HG02571 (cell line): ENCODE data around the gene WTIP.
"Not testable (repeated sequence)": the region's sequence is repeated elsewhere in the genome, so short reads cannot be mapped to it uniquely, and the experiment has no call there.

Source experiments
- ATAC-seq: cut with Tn5 transposase; IDR thresholded peaks from one replicate; pipeline ENCODE4 v1.9.1; 2021; ENCODE audit warnings: mild to moderate bottlenecking, moderate library complexity; ENCODE audit not compliant: unreplicated experiment

WTIP gene

GRCh38 chr19:34480971-34481841, at the start of gene WTIP:
Gene WTIP, plus strand, starts transcription at chr19:34481758. Its CDS starts 217 bp downstream, at chr19:34481975.
- ATAC-seq = no peak

DNA sequence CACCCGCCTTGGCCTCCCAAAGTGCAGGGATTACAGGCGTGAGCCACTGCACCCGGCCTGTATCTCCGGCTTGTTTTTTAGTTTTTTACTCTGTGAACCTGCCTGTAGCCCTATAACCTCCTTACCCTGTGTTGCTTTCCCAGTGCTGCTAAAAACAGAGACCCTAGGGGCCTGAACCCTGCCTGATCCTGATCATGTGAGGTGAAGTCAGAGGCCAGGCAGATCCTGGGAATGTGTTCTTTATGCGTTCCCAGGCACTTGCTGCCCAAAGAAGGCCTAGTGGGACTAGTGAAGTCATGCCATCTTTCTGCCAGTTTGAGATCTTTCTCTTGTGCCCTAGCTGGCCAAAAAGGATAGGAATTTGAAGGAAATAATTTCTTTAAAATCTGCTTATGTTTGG, 48.8 kb upstream of the WTIP start:
- no peak for ATAC-seq

GRCh38 chr19:34436716-34437115, 44.8 kb upstream of the WTIP start:
- ATAC-seq = no peak

- no peak for ATAC-seq
Measured at GRCh38 chr19:34448191-34448590, 33.4 kb upstream of the WTIP start.

DNA sequence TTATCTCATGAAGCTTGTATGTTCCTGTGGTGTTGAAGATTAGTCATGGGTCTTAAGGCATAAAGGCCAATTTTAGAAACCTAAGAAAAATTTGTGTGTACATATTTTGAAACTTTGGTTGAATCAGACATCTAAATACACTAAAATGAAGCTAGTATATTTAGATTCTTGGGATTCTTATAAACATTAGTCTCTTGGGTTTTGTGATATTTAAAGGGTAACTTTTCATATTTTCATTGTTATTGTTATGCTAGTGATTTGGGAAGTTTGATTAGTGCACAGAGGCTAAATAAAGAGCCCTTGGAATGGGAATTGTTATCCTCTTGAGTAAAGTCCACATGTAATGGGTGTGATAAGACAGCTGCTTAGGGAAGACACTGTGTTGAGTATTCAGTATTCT, 28.8 kb upstream of the WTIP start:
- no peak for ATAC-seq

- no peak for ATAC-seq
Measured at GRCh38 chr19:34454091-34454490, 27.5 kb upstream of the WTIP start.

DNA sequence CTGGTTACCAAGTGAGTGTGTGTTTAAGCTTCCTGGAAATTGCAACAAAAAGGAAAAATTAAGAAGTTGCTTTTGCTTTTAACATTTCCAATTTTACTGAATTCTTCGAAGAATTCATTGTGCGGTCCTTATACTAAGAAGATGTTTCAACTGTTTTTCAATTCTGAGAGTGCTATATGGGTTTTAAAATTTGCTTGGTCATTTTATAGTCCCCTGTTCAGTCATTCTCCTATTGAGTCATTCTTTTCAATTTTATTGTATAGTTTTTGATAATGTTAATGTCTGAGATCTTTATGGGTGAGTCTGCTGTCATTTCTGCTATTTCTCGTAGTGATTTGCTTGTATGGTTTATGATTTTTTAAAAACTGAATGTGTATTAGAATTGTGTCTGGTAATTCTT, 26.9 kb upstream of the WTIP start:
- ATAC-seq = no peak

GRCh38 chr19:34455783-34456480, 25.6 kb upstream of the WTIP start:
- not testable (repeated sequence) for ATAC-seq

DNA sequence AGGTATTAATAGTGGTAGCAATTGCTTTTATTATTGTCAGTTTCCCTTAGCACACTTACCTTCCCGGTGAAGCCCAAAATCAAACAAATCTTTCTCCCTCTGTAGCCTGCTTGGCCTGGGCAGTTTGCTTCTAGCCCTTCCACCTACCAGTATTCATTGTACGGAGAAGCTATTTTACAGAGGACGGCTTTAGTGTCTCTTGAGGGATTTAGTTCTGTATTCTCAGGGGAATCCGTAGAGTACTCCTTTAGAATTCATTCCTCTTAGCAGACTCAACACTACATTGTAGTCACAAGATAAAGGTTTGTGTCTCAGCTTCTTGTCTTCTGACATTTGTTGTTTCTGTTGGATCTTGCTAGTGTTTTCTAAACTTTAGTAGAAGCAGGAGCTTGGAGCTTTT, 24.1 kb upstream of the WTIP start:
- ATAC-seq = no peak

GRCh38 chr19:34458677-34459076, 22.9 kb upstream of the WTIP start:
- no peak for ATAC-seq

- ATAC-seq = no peak
Measured at GRCh38 chr19:34459614-34460013, 21.9 kb upstream of the WTIP start.

- ATAC-seq = no peak
Measured at GRCh38 chr19:34461375-34462100, 20.0 kb upstream of the WTIP start.

GRCh38 chr19:34464785-34465184, 16.8 kb upstream of the WTIP start:
- ATAC-seq = not testable (repeated sequence)

DNA sequence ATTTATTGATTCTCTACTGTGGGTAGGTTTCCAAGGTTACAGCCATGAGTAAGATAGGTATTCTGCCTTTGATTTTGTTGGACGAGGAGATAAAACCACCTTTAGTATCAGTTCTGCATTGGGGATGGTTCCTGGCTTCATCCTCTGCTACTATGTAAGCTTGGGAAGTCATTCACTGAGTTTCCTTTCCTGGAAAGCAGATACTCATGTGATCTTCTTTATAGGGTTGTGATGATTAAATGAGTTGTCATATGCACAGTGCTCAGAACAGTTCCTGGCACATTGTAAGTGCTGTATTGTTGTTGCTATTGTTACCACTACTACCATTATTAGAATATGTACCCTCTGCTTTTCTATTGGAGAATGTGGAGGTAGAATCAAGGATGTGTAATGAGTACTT, 13.1 kb upstream of the WTIP start:
- no peak for ATAC-seq

- ATAC-seq = not testable (repeated sequence)
Measured at GRCh38 chr19:34469026-34469425, 12.5 kb upstream of the WTIP start.

- no peak for ATAC-seq
Measured at GRCh38 chr19:34471906-34472700, 9.5 kb upstream of the WTIP start.

DNA sequence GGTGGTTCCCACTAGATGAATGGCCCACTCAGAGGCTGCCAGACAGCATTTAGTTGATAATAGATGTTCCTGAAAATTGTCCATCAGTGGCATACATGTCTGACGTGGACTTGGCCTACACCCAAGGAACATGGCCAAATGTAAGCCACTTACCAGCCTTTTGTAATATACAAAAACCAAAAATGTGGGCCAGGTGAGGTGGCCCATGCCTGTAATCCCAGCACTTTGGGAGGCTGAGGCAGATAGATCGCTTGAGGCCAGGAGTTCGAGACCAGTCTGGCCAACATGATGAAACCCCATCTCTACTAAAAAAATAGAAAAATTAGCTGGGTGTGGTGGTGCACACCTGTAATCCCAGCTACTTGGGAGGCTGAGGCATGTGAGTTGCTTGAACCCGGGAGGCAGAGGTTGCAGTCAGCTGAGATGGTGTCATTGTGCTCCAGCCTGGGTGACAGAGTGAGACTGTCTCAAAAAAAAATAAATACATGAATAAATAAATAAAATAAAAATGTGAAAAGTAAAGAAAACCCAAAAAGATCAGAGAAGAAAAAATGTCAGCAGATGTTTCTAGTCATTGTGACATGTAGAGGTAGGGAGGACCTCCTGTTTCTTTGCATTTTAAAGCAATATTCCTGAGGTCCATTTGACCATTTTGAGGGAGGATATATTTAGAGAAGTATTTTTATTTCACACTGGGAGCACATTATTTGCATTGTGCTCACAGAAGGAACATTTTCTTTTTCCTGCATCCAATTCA, 7.1 kb upstream of the WTIP start:
- ATAC-seq = no peak

DNA sequence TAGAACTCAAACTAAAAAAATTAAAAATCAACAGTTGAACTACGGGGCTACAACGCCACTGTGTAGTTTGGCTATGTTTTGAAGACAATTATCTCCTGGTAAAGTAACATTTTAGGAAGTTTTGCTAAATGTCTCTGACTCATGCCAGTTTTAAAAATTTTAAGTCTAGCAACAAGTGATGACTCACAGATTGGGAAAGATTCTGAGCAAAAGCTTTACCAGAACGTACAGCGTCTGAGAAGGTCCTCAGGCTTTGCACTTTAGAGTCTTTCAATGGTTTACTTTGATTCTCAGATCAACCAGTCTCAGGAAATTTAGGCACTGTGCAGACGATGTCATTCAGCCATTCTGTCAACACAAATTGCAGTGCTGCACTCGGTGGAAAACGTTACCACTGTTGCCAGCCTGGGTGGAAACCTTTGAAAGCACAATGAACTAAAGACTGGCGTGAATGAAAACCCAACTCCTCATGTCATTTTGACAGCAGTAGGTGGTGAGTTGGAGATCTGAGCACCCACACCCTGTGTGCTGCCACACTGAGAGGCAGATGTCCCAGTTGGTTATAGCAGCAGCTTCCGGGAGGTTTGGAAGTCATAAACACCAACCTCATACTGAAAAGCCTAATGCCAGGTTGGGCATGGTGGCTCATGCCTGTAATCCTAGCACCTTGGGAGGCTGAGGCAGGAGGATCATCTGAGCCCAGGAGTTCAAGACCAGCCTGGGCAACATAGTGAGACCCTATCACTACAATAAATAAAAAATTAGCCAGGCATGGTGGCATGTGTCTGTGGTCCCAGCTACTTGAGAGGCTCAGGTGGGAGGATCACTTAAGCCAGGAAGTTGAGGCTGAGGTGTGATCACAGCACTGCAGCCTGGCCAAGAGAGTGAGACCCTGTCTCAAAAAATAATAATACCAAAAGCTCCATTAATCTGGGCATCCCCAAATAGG, 6.3 kb upstream of the WTIP start:
- ATAC-seq = no peak
